NCI-H82 (cell line): ENCODE data around the gene POLR1A.

Experiments used
- DNase-seq: peaks from one replicate; lab custom pipeline; 2025; lab: John Stamatoyannopoulos, UW

The POLR1A gene

GRCh38 chr2:86064006-86064405 is 41.7 kb downstream of the POLR1A start:
- DNase-seq: no peak

- no peak for DNase-seq
These were observed 43.6 kb downstream of the POLR1A start for GRCh38 chr2:86062043-86062442.

- no peak for DNase-seq
These were observed 48.9 kb downstream of the POLR1A start for GRCh38 chr2:86056590-86057331.

GRCh38 chr2:86055314-86055713 is 50.4 kb downstream of the POLR1A start:
- no peak for DNase-seq

GRCh38 chr2:86054535-86055082 is 51.1 kb downstream of the POLR1A start:
- no peak for DNase-seq

GRCh38 chr2:86053166-86053565 is 52.5 kb downstream of the POLR1A start:
- DNase-seq: no peak

- no peak for DNase-seq
These were observed 53.0 kb downstream of the POLR1A start for GRCh38 chr2:86052676-86053075.

- DNase-seq: no peak
These were observed 53.4 kb downstream of the POLR1A start for GRCh38 chr2:86052265-86052664.

GRCh38 chr2:86050301-86050700 is 55.4 kb downstream of the POLR1A start:
- no peak for DNase-seq

- DNase-seq: no peak
These were observed 56.2 kb downstream of the POLR1A start for GRCh38 chr2:86049529-86049928.

- DNase-seq: no peak
These were observed 56.8 kb downstream of the POLR1A start for GRCh38 chr2:86048888-86049287.

GRCh38 chr2:86048383-86048701 is 57.3 kb downstream of the POLR1A start:
- DNase-seq: no peak

GRCh38 chr2:86047575-86048382 is 57.9 kb downstream of the POLR1A start:
- DNase-seq: no peak

GRCh38 chr2:86045541-86045940 is 60.1 kb downstream of the POLR1A start:
- DNase-seq: no peak

GRCh38 chr2:86044614-86045013 is 61.1 kb downstream of the POLR1A start:
- no peak for DNase-seq

- no peak for DNase-seq
These were observed 61.6 kb downstream of the POLR1A start for GRCh38 chr2:86044045-86044444.

- no peak for DNase-seq
These were observed 63.2 kb downstream of the POLR1A start for GRCh38 chr2:86042256-86043168.

GRCh38 chr2:86039963-86040655 is 65.6 kb downstream of the POLR1A start:
- DNase-seq: no peak

- no peak for DNase-seq
These were observed 66.3 kb downstream of the POLR1A start for GRCh38 chr2:86039178-86039962.

GRCh38 chr2:86038291-86039081 is 67.2 kb downstream of the POLR1A start:
- DNase-seq: no peak
